ENCODE measurements around the gene STUM. TPM values are rescaled to one million over a fixed set of nuclear protein-coding genes. Genes with fewer than 3 reads are reported as not detected.

STUM gene
- total RNA-seq, 1 donor from 2014 or later, result 0.08 TPM

- H3K4me3 Mint-ChIP-seq (ENCODE audit: unreplicated experiment), result no peak overlapping the region
- H3K9me3 Mint-ChIP-seq (ENCODE audit: unreplicated experiment), result peaks cover 5% of the 10 kb centered on the region
- H3K36me3 Mint-ChIP-seq (ENCODE audit: low read depth, unreplicated experiment), result peaks cover 3% of the 10 kb centered on the region
- DNase-seq (ENCODE audit: low spot score), result no peak
- peaks cover 7% of the 10 kb centered on the region for H3K27me3 Mint-ChIP-seq (ENCODE audit: unreplicated experiment)
- TF ChIP-seq, protein P1, sequence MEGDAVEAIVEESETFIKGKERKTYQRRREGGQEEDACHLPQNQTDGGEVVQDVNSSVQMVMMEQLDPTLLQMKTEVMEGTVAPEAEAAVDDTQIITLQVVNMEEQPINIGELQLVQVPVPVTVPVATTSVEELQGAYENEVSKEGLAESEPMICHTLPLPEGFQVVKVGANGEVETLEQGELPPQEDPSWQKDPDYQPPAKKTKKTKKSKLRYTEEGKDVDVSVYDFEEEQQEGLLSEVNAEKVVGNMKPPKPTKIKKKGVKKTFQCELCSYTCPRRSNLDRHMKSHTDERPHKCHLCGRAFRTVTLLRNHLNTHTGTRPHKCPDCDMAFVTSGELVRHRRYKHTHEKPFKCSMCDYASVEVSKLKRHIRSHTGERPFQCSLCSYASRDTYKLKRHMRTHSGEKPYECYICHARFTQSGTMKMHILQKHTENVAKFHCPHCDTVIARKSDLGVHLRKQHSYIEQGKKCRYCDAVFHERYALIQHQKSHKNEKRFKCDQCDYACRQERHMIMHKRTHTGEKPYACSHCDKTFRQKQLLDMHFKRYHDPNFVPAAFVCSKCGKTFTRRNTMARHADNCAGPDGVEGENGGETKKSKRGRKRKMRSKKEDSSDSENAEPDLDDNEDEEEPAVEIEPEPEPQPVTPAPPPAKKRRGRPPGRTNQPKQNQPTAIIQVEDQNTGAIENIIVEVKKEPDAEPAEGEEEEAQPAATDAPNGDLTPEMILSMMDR (IDR thresholded peaks at IDR 0.05; ENCODE audit: unreplicated experiment), result no peak
- no peak overlapping the region for H3K27ac Mint-ChIP-seq (ENCODE audit: unreplicated experiment)
- H3K4me1 Mint-ChIP-seq (ENCODE audit: unreplicated experiment), result no peaks in the 10 kb centered on the region
These were observed 31.3 kb downstream of the STUM start for GRCh38 chr1:226579781-226580323.

DNA sequence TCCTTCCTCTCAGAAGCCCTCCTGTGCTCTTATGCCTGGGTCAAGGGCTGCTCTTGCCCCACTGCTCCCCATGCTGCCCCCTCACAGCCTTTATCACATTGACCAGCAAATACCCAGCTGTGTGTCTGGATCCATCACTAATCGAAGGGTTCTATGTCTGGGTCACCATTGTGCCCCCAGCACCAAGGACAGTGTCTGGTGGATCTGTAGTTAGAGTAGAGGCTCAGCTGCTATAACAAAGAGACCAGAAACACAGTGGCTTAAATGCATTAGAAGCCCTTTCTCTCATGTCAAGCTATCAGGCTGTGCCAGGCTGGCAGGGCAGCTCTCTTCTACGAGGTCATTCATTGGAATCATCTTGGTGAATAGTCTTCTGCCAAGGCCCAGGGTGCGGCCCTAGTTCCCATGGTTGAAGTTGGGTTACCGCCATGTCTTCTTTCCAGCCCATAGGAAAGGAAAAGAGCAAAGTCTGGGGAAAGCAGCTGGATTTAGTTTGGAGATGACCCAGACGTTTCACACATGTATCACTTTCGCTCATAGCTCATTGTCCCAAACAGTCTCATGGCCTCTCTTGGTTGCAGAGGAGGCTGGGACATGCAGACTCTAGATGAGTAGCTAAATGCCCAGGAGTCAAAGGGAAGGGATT, 32.2 kb downstream of the STUM start:
- no peaks in the 10 kb centered on the region for H3K4me1 Mint-ChIP-seq (ENCODE audit: unreplicated experiment)
- peaks cover 7% of the 10 kb centered on the region for H3K27me3 Mint-ChIP-seq (ENCODE audit: unreplicated experiment)
- peaks cover 3% of the 10 kb centered on the region for H3K36me3 Mint-ChIP-seq (ENCODE audit: low read depth, unreplicated experiment)
- H3K9me3 Mint-ChIP-seq (ENCODE audit: unreplicated experiment), result peaks cover 5% of the 10 kb centered on the region
- DNase-seq (ENCODE audit: low spot score), result no peak
- TF ChIP-seq, protein P1 (IDR thresholded peaks at IDR 0.05; ENCODE audit: unreplicated experiment), result no peak
- H3K4me3 Mint-ChIP-seq (ENCODE audit: unreplicated experiment), result no peak overlapping the region
- peak overlapping the region; percentile 57 for H3K27ac Mint-ChIP-seq (ENCODE audit: unreplicated experiment)

- no peaks in the 10 kb centered on the region for H3K4me1 Mint-ChIP-seq (ENCODE audit: unreplicated experiment)
- H3K4me3 Mint-ChIP-seq (ENCODE audit: unreplicated experiment), result no peak overlapping the region
- DNase-seq (ENCODE audit: low spot score), result no peak
- peaks cover 7% of the 10 kb centered on the region for H3K27me3 Mint-ChIP-seq (ENCODE audit: unreplicated experiment)
- H3K9me3 Mint-ChIP-seq (ENCODE audit: unreplicated experiment), result peaks cover 5% of the 10 kb centered on the region
- H3K36me3 Mint-ChIP-seq (ENCODE audit: low read depth, unreplicated experiment), result peaks cover 3% of the 10 kb centered on the region
- no peak overlapping the region for H3K27ac Mint-ChIP-seq (ENCODE audit: unreplicated experiment)
- TF ChIP-seq, protein P1 (IDR thresholded peaks at IDR 0.05; ENCODE audit: unreplicated experiment), result no peak
These were observed 33.2 kb downstream of the STUM start for GRCh38 chr1:226581650-226582330.

GRCh38 chr1:226582966-226583365, 34.4 kb downstream of the STUM start:
- peaks cover 10% of the 10 kb centered on the region for H3K27me3 Mint-ChIP-seq (ENCODE audit: unreplicated experiment)
- TF ChIP-seq, protein P1 (IDR thresholded peaks at IDR 0.05; ENCODE audit: unreplicated experiment), result no peak
- H3K27ac Mint-ChIP-seq (ENCODE audit: unreplicated experiment), result no peak overlapping the region
- peaks cover 5% of the 10 kb centered on the region for H3K9me3 Mint-ChIP-seq (ENCODE audit: unreplicated experiment)
- no peak for DNase-seq (ENCODE audit: low spot score)
- no peak overlapping the region for H3K4me3 Mint-ChIP-seq (ENCODE audit: unreplicated experiment)
- H3K36me3 Mint-ChIP-seq (ENCODE audit: low read depth, unreplicated experiment), result peaks cover 3% of the 10 kb centered on the region
- H3K4me1 Mint-ChIP-seq (ENCODE audit: unreplicated experiment), result no peaks in the 10 kb centered on the region

DNA sequence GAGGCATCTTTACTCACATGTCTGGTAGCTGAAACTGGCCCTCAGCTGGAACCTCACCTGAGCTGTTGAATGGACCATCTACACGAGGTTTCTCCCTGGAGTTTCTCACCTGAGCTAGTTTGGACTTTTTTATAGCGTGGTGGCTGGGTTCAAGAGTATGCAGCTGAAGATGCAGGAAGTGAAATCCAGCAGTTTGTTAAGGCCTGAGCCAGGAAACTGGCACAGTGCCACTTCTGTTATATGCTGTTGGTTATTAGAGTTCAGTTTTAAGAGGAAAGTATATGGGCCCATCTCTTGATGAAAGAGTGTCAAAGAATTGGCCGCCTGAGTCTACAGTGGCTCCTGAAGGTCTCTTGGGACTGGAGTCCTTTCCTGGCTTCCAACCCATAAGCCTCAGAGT, 35.6 kb downstream of the STUM start:
- Mint-ChIP-seq H3K4me3 (ENCODE audit: unreplicated experiment) (no peak overlapping the region), H3K27ac (ENCODE audit: unreplicated experiment) (no peak overlapping the region), H3K36me3 (ENCODE audit: low read depth, unreplicated experiment) (peaks cover 3% of the 10 kb centered on the region), H3K27me3 (ENCODE audit: unreplicated experiment) (peaks cover 13% of the 10 kb centered on the region), H3K9me3 (ENCODE audit: unreplicated experiment) (peaks cover 5% of the 10 kb centered on the region), H3K4me1 (ENCODE audit: unreplicated experiment) (no peaks in the 10 kb centered on the region)
- TF ChIP-seq, protein P1 (IDR thresholded peaks at IDR 0.05; ENCODE audit: unreplicated experiment), result no peak
- no peak for DNase-seq (ENCODE audit: low spot score)

Data from endothelial cell (in vitro differentiated cells).